NOMO-1 (cell line): Measurements from ENCODE around the gene METTL1.
"Not testable (repeated sequence)": the region's sequence is repeated elsewhere in the genome, so short reads cannot be mapped to it uniquely, and the experiment has no call there.

Source experiments
- DNase-seq, 2 experiments: peaks; one replicate each; lab custom pipeline; 2025; ENCODE audit not compliant: unreplicated experiment in 2 of 2; lab: John Stamatoyannopoulos, UW

METTL1 gene

DNA sequence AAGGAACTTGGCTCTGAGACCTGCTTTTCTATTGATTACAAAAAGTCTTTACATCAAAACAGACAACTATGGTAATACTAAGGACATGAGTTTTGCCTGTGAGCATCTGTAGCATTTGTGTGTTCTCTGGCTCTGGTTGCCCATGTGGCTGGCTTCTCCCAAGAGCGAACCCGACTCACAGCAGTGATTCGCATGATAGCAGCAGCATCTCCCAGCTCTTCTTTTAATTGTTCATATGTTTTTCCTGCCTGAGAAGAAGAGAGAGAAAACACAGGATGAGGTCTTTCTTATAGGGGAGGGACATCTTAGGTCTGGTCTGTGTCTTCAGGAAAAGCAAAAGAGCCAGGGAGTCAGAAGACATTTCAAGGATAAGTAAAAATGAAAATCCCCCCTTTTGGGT lies 29.1 kb upstream of the METTL1 start:
- DNase-seq = no peak

DNA sequence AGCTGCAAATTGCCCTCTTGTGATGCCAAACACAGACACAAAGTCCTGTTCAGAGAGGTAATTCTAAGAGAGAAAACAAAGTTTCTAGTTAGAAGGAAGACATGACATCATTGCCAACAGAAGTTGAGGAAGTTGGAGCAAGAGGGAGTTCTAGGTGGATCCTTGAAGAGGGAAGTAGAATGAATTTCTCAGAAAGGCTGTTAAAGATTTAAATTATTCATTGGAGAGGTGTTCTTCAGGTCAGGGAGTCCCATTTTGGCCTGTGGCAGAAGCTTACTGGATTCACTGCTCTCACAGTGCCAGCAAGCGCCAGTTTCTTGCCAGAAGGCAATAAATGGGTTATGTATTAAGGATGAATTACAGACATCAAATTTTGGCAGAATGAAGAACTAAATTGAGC lies 26.0 kb upstream of the METTL1 start:
- peak in 1 of 2 experiments; percentile 42 for DNase-seq

DNA sequence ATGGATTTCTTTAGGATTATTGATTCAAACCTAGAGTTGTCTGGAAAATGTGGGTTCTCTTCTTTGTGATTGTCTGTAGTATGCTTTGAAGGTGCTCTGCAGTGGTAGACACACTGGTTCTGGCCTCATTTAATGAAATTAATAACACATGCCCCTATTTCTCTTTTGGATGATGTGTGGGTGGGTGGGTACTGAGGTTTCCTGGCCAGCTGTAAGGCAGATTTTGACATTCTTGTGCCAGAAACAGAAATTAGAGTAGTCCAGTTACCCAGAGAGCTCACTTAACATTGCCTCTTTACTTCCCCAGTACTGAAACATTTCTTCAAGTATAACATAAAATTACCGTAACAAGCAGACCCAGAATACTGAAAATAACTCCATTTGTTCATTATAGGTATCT lies 25.1 kb upstream of the METTL1 start:
- DNase-seq = no peak

DNA sequence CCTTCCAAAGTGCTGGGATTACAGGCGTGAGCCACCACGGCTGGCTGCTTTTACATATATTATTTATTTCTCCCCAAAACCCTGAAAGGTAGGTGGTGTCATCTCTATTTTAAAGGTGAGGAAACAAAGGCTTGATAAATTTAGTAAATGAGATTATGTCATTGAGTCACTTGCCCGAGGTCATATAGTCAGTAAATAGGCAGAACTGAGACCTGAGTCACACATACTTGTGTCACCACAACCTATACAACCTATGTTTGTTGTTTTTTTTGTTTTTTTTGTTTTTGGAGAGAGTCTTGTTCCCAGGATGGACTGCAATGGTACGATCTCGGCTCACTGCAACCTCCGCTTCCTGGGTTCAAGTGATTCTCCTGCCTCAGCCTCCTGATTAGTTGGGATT lies 23.4 kb upstream of the METTL1 start:
- DNase-seq = no peak

DNA sequence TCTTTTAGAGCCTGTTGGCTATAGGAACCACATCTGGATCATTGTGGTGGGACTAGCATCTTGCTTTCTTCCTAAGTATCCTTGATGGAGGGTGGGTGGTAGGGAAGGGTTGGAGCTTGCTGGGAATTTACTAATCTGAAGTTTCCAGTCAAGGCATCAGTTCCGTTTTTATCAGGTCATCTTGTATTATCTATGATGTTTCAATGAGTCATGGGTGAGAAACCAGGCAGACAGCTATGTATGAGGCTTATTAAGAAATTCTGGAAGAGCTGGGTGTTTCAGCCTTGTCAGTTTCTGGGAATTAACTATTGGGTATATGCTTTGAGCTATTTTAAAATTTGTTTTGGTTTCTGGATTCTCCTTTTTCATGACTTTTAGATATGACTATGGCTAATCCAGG lies 22.0 kb upstream of the METTL1 start:
- DNase-seq = no peak

DNA sequence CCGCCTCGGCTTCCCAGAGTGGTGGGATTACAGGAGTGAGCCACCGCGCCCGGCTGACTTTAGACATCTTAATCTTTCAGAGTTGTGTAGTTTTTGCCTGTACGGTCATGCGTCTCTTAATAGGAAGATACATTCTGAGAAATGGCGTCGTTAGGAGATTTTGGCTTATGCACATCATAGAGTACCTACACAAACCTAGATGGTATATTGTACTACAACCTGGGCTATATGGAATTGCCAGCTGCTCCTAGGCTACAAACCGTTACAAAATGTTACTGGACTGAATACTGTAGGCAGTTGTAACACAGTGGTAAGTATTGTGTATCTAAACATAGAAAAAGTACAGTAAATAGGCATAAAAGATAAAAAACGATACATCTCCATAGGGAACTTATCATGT lies 12.0 kb upstream of the METTL1 start:
- DNase-seq = no peak

DNA sequence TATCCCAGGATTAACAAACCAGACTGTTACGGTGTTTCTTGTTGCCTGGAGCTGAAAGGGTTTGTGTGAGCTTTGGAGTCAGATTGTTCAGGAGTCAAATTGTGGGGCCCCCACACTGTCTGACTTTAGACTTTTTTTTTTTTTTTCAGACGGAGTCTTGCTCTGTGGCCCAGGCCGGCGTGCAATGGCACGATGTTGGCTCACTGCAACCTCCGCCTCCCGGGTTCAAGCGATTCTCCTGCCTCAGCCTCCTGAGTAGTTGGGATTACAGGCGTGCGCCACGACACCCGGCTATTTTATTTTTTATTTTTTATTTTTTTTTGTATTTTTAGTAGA lies 11.5 kb upstream of the METTL1 start:
- no peak for DNase-seq

DNA sequence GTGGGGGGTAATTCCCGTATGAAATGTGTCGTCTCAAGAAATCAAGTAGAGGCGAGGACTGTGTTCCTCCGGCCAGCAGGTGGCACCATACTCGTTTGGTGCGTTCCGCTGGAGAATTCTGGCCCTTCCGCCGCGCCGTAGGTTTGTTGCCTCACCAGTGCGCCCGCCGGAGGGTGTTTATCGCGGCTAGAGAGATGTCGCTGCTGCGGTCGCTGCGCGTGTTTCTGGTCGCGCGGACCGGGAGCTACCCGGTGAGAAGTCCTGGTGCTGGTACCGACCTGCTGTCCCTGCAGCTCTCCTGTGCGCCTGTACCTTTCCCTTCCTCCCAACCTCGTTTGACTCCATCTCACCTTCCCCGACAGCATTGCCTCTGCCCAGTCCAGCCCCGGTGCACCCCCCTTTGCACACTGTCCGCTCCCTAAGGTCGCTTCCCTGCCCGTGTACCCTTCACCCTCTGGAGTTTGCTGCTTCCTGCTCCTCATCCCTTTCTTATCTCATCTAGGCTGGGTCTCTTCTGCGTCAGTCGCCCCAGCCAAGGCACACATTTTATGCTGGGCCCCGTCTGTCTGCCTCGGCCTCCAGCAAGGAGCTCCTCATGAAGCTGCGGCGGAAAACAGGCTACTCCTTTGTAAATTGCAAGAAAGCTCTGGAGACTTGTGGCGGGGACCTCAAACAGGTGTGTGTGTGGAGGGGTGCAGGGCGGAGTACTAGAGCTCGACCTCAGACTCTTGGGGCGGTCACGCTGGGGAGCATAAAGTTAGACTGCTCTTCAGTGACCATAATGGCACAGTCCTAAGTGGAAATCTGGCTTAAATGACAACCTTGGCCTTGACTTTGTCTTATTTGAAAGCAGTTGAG lies 10.9 kb upstream of the METTL1 start, which contains the start of gene TSFM:
Gene TSFM, plus strand, starts transcription at position 180 of the 858 bp plus-strand sequence. Its CDS starts 15 bp downstream, at position 195.
- DNase-seq = peak; percentile 90 to 93

DNA sequence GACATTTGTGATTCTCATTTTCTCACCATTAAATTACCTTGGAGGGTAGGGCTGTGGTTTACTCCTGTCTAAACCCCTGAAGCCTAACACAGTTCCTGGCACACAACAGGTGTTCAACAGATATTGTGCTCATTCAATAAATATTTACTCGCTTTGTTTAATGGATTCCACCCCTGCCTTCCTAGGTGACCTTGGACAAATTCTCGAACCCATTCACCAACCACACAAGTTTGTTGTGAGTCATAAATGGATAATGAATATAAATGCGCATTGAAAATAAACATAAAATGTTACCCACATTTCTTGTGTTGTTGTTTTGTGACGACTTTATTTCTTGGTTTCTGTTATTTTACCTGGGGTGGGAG lies 10.3 kb upstream of the METTL1 start:
- DNase-seq = no peak

DNA sequence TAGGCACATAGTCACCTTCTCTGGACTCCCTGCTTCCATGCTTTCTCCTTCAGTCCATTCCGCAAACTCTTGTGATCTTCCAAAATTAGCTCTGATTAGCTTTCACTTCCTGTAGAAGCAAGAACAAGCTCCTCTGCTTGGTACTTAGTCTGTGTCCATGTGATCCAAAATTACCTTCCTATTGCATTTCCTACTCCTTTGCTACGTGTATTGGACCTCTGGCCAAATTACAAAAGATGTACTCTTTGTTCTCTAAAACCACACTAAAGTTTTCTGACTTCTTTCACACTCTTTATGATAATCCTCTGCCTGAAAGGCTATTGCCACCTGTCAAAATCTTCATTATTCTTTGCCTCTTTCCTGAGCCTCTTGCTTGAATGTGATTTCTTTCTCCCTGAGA lies 9.9 kb upstream of the METTL1 start:
- DNase-seq = peak in 1 of 2 experiments; percentile 46

DNA sequence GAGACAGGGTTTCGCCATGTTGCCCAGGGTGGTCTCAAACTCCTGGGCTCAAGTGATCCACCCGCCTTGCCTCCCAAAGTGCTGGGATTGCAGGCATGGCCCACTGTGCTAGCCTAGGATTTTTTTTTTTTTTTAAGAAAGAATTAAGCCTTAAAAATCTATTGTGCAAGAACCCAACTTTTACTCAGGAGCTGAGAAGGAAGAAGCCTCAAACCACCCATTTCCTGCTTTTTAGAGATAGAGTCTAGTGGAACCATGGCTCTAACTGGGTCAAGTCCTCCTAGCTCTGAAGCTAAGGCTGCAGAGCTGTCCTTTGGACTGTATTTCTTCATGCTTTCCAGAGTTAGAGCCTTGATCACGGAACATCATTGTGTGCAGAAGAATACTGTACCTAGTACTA lies 9.3 kb upstream of the METTL1 start:
- peak; percentile 24 to 82 for DNase-seq

DNA sequence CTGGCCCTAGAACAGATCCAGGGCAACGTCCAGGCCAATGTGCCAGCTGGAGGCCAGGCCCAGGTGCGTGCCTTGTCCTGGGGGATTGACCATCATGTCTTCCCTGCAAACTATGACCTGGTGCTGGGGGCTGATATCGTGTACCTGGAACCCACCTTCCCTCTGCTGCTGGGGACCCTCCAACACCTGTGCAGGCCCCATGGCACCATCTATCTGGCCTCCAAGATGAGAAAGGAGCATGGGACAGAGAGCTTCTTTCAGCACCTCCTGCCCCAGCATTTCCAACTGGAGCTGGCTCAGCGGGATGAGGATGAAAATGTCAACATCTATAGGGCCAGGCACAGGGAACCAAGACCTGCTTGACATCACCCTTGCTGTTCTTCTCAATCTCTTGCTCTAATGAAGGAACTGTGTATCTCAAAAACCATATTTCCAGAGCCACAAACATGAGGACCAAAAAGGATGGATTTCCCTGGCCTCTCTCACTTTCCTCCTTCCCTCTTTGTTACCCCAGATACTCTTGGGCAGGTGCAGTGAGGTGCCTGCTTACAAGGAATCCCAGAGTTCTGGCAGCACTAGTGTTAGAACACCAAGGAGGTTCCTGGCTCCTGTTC lies 8.5 kb upstream of the METTL1 start:
- no peak for DNase-seq

DNA sequence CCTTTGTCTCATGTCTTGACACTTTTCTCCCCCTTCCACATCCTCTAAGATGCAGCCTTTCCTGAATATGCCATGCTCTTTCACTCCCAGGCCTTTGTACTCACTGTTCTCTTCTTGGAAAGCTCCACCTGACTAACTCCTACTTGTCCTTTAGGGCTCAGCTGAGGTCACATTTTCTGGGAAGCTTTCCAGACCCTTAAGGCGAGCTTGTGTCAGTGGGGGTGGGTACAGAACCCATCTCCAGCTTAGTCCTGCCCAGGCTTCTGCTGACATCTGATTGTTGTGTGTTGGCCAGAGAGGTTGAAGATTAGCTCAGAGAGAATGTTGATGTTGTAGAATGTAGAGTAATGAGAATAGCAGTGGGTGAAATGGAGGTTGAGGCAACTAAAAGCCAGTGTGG lies 7.8 kb upstream of the METTL1 start:
- no peak for DNase-seq

DNA sequence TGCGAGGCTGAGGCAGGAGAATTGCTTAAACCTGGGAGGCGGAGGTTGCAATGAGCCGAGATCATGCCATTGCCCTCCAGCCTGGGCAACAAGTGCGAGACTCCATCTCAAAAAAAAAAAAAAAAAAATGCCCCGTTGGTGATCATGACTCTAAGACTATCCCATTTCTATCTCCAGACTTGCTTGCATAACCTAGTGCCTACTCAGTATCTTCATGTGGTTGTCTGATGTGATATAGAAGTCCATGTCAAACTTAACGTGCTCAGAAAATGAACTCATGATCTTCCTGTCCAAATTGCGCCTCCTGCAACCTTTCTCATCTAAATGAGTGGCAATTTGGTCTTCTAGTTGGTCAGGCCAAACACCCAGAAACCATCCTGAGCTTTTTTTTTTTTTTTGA lies 6.0 kb upstream of the METTL1 start:
- no peak for DNase-seq

DNA sequence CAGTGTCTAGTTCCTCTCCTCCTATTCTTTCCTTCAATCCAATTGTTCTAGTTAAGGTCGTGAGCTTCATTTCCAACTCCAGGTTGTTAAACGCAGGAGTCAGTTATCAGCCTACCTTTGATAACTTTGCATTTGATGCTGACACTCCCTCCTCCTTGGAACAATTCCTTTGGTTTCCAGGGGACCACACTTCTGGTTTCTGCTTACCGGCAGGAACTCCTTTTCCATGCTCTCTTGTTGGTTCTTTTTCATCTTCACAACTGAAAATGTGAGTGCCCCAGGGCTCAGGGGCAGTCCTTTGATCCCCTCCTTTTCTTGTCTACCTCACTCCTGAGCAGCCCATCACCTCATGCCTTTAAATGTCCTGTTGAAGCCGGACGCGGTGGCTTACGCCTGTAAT lies 5.5 kb upstream of the METTL1 start:
- DNase-seq = no peak

DNA sequence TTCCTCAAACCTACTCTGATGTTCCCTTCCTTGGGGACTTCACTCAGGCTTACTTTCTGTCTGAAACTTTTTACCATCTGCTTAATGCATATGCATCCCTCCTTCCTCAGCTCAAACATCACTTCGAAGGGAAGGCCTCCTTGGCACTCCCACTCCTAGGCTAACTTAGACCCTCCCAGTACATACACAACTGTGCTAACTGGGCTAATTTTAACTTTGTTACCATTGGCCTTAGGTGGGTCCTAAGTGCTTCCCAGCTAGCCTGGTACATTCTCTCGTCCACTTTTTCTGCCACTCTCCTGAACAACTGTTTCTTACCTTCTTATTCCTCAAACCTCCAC lies 4.3 kb upstream of the METTL1 start:
- DNase-seq = no peak

DNA sequence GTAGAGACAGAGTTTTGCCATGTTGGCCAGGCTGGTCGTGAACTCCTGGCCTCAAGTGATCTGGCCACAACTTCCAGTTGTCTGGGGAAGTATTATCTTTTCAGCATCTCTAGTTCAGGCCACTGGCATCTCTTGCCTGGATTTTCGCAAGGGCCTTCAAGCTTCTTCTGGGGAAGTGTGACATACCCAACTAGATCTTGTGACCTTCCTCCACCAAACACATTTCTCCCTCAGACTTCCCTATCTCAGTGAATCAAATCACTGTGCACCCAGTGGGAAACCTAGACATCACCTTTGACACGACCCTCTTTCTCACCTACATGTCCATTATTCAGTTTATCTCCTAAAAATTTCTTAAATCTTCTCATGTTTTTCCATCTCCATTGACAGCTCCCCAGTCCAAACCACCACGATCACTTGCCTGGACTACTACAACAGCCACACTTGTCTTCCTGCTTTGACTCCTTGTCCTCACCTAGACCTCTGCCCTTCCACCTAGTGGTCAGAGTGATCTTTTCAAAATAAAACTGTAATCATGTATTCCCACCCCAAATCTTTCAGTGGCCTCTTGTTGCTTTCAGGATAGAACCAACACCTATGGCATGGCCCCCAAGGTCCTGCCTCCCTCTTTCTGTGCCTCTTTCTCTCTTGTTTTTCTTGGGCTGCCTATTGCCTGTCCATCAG lies 3.8 kb upstream of the METTL1 start:
- peak in 1 of 2 experiments; percentile 11 for DNase-seq

DNA sequence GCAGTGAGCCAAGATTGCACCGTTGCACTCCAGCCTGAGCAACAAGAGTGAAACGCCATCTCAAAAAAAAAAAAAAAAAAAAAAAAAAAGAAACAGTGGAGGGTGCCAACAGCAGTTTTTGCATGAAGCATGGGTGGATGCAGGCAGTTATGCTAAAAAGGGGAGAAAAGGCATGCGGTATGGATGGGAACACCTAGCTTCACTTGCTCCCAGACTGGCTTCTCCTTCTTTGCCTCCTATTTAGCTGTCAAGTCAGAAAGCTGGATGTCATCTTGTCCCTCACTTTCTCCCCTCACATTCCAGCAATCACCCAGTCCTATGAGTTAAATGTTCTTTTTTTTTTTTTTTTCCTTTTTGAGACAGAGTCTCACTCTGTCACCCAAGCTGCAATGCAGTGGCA lies 3.1 kb upstream of the METTL1 start:
- DNase-seq = no peak

DNA sequence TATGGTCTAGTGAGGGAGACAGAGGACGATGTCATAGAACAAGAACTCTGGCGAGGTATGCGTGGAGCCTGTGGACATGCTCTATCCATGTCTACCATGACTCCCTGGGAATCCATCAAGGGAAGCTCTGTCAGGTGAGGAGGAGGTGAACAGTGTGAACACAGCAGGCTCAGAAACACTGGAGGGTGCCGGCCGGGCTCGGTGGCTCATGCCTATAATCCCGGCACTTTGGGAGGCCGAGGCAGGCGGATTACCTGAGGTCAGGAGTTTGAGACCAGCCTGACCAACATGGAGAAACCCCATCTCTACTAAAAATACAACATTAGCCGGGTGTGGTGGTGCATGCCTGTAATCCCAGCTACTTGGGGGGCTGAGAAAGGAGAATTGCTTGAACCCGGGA lies 2.7 kb upstream of the METTL1 start:
- not testable (repeated sequence) for DNase-seq

DNA sequence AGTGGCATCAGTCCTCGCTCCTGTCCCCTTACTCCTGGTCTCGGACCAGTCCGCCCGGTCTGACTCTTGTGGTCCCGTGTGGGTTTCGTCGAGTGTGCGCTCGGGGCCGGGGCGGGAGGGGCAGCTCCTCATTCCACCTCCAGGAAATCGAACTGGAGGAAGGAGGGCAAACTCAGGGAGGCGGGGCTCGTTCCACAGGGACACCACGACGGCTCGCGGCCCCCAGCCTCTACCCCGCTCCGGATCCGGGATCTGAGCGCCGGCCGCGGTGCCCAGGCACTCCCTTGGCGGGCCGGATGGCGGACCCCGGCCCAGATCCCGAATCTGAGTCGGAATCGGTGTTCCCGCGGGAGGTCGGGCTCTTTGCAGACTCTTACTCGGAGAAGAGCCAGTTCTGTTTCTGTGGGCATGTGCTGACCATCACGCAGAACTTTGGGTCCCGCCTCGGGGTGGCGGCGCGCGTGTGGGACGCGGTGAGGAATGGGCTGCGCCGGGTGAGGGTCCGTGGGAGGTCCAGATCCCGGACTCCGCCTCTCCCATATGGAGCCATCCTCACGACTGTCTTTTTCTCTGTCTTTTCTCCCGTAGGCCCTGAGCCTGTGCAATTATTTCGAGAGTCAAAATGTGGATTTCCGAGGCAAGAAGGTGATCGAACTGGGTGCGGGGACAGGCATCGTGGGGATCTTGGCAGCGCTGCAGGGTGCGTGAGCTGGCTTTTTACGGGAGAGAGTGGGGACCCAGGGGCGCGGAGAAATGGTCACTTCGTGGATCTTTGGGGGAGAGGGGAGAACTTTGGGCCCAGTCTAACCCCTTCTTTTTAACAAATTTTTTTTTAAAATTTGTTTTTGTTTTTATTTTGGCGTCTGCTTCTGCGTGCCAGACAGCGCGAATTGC lies 771 bp upstream of the METTL1 start, which contains the start of gene EEF1AKMT3:
Gene EEF1AKMT3, plus strand, starts transcription at position 186 of the 894 bp plus-strand sequence. Its CDS starts 111 bp downstream, at position 297.
- DNase-seq = peak; percentile 18 to 38
